CD4-positive, alpha-beta T cell (primary cell): ENCODE measurements around the gene MFN2. TPM values are rescaled to one million over a fixed set of nuclear protein-coding genes. Genes with fewer than 3 reads are reported as not detected.

Experiments used
- ATAC-seq: fragments of 200-7000 bp; cut with Tn5 transposase; one replicate; pipeline ENCODE4 v1.10.0; 2022; ENCODE audit warnings: mild to moderate bottlenecking; ENCODE audit not compliant: poor library complexity
- CTCF ChIA-PET: fragments of 350-600 bp; sonication (Branson Sonifier 250); formaldehyde crosslinking; loops from one replicate; lab custom pipeline; 2021; ENCODE audit warnings: antibody characterized with exemption, inconsistent platforms; lab: Charles Lee
- POLR2A ChIA-PET: fragments of 350-600 bp; sonication (Branson Sonifier 250); formaldehyde crosslinking; loops from one replicate; lab custom pipeline; 2021; ENCODE audit warnings: antibody characterized with exemption, inconsistent platforms; lab: Charles Lee
- DNase-seq, 14 experiments: peaks; one replicate each; pipeline ENCODE4 v3.0.0-alpha.2; 2013 to 2020; ENCODE audit warnings: mixed read lengths in 2 of 14
- H3K27ac ChIP-seq, 2 donors: one replicate each; pipeline versions ENCODE4 v1.5.1 to v1.7.0; 2013; ENCODE audit warnings: low read length in 2 of 2, low read depth in 1 of 2, mild to moderate bottlenecking in 1 of 2
- H3K27me3 ChIP-seq, 2 experiments: 1 replicate in 1 of 2; 2 replicates in 1 of 2; pipeline versions ENCODE4 v1.6.1 to v1.7.0; 2013; ENCODE audit warnings: low read length in 2 of 2, control low read depth in 1 of 2, mild to moderate bottlenecking in 1 of 2, moderate library complexity in 1 of 2; ENCODE audit not compliant: insufficient read depth in 2 of 2, control insufficient read depth in 1 of 2
- H3K36me3 ChIP-seq: one replicate; pipeline ENCODE4 v1.6.1; 2013; ENCODE audit warnings: low read length, control low read depth; ENCODE audit not compliant: insufficient read depth
- H3K4me1 ChIP-seq: one replicate; pipeline ENCODE4 v1.6.1; 2013; ENCODE audit warnings: low read length, control low read depth; ENCODE audit not compliant: insufficient read depth
- H3K4me3 ChIP-seq: one replicate; pipeline ENCODE4 v1.5.1; 2013; ENCODE audit warnings: mild to moderate bottlenecking, low read length, moderate library complexity
- H3K9me3 ChIP-seq, 2 experiments: 1 replicate in 1 of 2; 2 replicates in 1 of 2; pipeline versions ENCODE4 v1.6.1 to v1.7.0; 2013; ENCODE audit warnings: low read length in 2 of 2, mild to moderate bottlenecking in 2 of 2, control low read depth in 1 of 2, moderate library complexity in 1 of 2; ENCODE audit not compliant: control insufficient read depth in 1 of 2, insufficient read depth in 1 of 2
- H3K27ac Mint-ChIP-seq: one replicate; pipeline ENCODE4 v1.8.0; 2020; ENCODE audit warnings: mixed read lengths
- H3K27me3 Mint-ChIP-seq: one replicate; pipeline ENCODE4 v1.8.0; 2021; ENCODE audit warnings: mixed read lengths
- H3K36me3 Mint-ChIP-seq: one replicate; pipeline ENCODE4 v1.8.0; 2021; ENCODE audit warnings: low read depth, mixed read lengths
- H3K4me1 Mint-ChIP-seq: one replicate; pipeline ENCODE4 v1.8.0; 2021; ENCODE audit warnings: low read depth, mixed read lengths
- H3K4me3 Mint-ChIP-seq: one replicate; pipeline ENCODE4 v1.8.0; 2020; ENCODE audit warnings: mild to moderate bottlenecking, mixed read lengths
- H3K9me3 Mint-ChIP-seq: one replicate; pipeline ENCODE4 v1.8.0; 2020; ENCODE audit warnings: mixed read lengths
- intact Hi-C, 2 experiments: fragments of 100-400 bp; cut with DNase I in 1 of 2; cut with micrococcal nuclease in 1 of 2; formaldehyde crosslinking; loops; one replicate each; pipeline versions ENCODE4 v1.15.1 to v1.9.0; 2023 to 2025; cut with DNase I, micrococcal nuclease
- total RNA-seq, 174 experiments: library from RNA in 2 of 174; stranded (reverse) in 2 of 174; gene quantifications; one replicate each; pipeline ENCODE4 v1.2.3 and lab custom pipeline; 2021 to 2026
- TF ChIP-seq, protein P1 (sequence below): fragments of 200-600 bp; IDR thresholded peaks from one replicate; pipeline ENCODE4 v1.8.0; 2022; ENCODE audit warnings: antibody characterized with exemption, mild to moderate bottlenecking

Gene MFN2
- total RNA-seq, 2 experiments from 2014 or later = 33.0 to 38.1 TPM

DNA sequence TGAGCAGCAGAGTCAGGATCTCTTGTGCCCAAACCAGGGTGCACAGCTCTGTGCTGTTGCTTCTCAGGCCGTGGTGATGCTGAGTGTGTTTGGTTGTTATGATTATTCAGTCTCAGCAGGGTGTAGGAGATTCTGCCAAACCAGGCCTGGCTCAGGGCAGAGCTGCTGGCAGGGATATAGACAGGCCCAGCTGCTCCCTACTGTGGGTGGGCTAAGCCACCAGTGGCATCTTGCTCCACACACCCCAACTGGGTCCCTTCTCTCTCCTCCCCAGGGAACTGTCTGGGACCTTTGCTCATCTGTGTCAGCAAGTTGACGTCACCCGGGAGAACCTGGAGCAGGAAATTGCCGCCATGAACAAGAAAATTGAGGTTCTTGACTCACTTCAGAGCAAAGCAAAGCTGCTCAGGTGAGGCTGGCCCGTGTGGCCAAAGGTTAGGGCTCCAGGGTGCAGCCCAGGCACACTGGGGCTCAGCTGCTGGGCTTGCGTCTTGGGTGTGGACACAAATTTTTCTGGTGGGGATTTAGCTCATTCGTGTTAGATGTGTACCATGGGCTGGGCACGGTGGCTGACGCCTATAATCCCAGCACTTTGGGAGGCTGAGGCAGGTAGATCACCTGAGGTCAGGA lies 29.2 kb downstream of the MFN2 start:
- intact Hi-C loops = no loop called here
- TF ChIP-seq, protein P1, sequence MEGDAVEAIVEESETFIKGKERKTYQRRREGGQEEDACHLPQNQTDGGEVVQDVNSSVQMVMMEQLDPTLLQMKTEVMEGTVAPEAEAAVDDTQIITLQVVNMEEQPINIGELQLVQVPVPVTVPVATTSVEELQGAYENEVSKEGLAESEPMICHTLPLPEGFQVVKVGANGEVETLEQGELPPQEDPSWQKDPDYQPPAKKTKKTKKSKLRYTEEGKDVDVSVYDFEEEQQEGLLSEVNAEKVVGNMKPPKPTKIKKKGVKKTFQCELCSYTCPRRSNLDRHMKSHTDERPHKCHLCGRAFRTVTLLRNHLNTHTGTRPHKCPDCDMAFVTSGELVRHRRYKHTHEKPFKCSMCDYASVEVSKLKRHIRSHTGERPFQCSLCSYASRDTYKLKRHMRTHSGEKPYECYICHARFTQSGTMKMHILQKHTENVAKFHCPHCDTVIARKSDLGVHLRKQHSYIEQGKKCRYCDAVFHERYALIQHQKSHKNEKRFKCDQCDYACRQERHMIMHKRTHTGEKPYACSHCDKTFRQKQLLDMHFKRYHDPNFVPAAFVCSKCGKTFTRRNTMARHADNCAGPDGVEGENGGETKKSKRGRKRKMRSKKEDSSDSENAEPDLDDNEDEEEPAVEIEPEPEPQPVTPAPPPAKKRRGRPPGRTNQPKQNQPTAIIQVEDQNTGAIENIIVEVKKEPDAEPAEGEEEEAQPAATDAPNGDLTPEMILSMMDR = no peak
- DNase-seq (no peak), ATAC-seq (no peak)
- Histone ChIP-seq H3K4me3 (no peak overlapping the region), H3K9me3 (no peaks in the 10 kb centered on the region), H3K27me3 (no peaks in the 10 kb centered on the region), H3K36me3 (peaks cover 64% of the 10 kb centered on the region), H3K27ac (no peak overlapping the region), H3K4me1 (no peaks in the 10 kb centered on the region)
- H3K4me3 Mint-ChIP-seq = no peak overlapping the region
- ChIA-PET CTCF (no interaction called here), POLR2A (interaction anchor here (0.6 to 1.0 kb wide), 2 partner anchors 9 to 187 kb away, joined by 3 read pairs; partner anchors contain the start of gene MIIP)
- H3K36me3 Mint-ChIP-seq = peaks cover 77% of the 10 kb centered on the region
- no peaks in the 10 kb centered on the region for H3K9me3 Mint-ChIP-seq
- no peaks in the 10 kb centered on the region for H3K27me3 Mint-ChIP-seq
- no peaks in the 10 kb centered on the region for H3K4me1 Mint-ChIP-seq
- no peak overlapping the region for H3K27ac Mint-ChIP-seq

DNA sequence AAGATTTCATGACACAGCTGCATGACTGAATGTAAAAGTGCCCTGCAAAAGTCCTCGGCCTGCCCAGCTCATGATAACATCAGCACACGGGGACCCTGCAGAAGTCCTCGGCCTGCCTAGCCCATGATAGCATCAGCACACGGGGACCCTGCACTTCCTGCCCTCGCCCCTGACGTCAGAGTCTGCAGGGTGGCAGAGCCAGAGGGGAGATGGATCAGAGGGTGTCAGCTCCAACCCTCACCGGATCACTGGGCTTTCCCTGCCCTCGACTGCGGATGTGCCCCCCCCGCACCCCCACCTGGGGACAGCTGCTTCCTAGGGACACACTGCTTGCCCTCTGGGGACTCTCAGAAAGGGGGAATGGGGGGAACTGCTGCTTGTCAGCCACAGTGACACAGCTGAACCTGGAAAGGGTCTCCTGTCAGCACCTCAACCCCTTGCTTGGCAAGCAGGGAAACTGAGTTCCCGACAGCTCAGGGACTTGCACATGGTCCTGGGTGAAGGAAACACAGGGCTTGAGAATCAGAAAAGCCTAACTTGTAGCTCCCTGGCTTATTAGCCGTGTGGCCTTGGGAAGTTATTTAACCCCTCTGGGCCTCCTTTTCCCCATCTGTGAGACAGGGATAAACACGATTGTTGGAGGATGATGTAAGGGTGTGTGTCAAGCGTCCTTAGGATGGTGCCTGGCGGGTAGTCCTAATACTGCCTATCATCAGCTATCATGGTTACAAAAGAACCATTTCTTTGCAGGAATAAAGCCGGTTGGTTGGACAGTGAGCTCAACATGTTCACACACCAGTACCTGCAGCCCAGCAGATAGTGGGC lies 30.7 kb downstream of the MFN2 start:
- no peak overlapping the region for H3K4me3 Mint-ChIP-seq
- no peak for ATAC-seq
- Histone ChIP-seq H3K4me3 (no peak overlapping the region), H3K4me1 (no peaks in the 10 kb centered on the region), H3K36me3 (peaks cover 49% of the 10 kb centered on the region), H3K9me3 (no peaks in the 10 kb centered on the region), H3K27me3 (no peaks in the 10 kb centered on the region), H3K27ac (no peak overlapping the region)
- intact Hi-C loops = no loop called here
- ChIA-PET CTCF (no interaction called here), POLR2A (interaction anchor here (1.7 kb wide), 1 partner anchor 8 kb away, joined by 4 read pairs; the partner anchor contains the start of gene MIIP)
- H3K27ac Mint-ChIP-seq = no peak overlapping the region
- peaks cover 61% of the 10 kb centered on the region for H3K36me3 Mint-ChIP-seq
- TF ChIP-seq, protein P1 = no peak
- no peak for DNase-seq
- no peaks in the 10 kb centered on the region for H3K9me3 Mint-ChIP-seq
- H3K27me3 Mint-ChIP-seq = no peaks in the 10 kb centered on the region
- H3K4me1 Mint-ChIP-seq = no peaks in the 10 kb centered on the region

DNA sequence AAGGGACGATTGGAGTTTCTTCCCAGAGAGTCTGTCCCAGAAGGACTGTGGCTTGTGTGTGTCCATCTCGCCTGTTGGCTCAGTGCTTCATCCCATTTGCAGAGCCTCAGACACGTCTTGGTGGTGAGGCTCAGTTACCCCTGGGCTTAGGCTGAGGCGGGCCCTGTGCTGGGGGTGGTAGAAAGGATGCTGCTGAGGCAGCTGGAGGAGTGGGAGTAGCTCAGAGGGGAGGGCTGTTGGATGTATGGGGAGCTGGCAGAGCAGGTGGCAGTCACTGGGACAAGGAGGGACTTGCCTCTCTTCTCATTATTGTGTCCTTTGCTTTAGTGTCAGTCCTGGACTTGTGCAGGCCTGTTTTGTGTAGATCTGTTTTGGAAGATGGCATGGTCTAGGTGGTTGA lies 31.8 kb downstream of the MFN2 start:
- Mint-ChIP-seq H3K36me3 (peaks cover 51% of the 10 kb centered on the region), H3K4me1 (no peaks in the 10 kb centered on the region), H3K9me3 (no peaks in the 10 kb centered on the region), H3K27ac (no peak overlapping the region), H3K27me3 (no peaks in the 10 kb centered on the region), H3K4me3 (no peak overlapping the region)
- H3K9me3 ChIP-seq = no peaks in the 10 kb centered on the region
- TF ChIP-seq, protein P1 = no peak
- no peak overlapping the region for H3K27ac ChIP-seq
- ATAC-seq (no peak), DNase-seq (no peak)
- ChIA-PET POLR2A (no interaction called here), CTCF (no interaction called here)
- peaks cover 39% of the 10 kb centered on the region for H3K36me3 ChIP-seq
- H3K4me1 ChIP-seq = no peaks in the 10 kb centered on the region
- H3K4me3 ChIP-seq = no peak overlapping the region
- intact Hi-C loops = no loop called here
- H3K27me3 ChIP-seq = no peaks in the 10 kb centered on the region
